Astrocyte of the spinal cord (primary cell): ENCODE measurements around the gene IL17B.

Source experiments
- DNase-seq: peaks from one replicate; pipeline ENCODE4 v3.0.0; 2011; ENCODE audit warnings: low read depth, low spot score
- H3K4me3 ChIP-seq: 2 replicates; pipeline ENCODE4 v1.5.1; 2011; ENCODE audit warnings: low read depth, mild to moderate bottlenecking, low read length, moderate library complexity
- CTCF ChIP-seq: IDR thresholded peaks from 2 replicates; pipeline ENCODE4 v1.5.1; 2012; ENCODE audit warnings: low read depth, mild to moderate bottlenecking, low read length, inconsistent platforms
- in situ Hi-C: cut with HindIII; loops from 2 replicates; pipeline ENCODE4 v1.10.0; 2017; ENCODE audit warnings: low sequenced_read_pairs

IL17B gene

DNA sequence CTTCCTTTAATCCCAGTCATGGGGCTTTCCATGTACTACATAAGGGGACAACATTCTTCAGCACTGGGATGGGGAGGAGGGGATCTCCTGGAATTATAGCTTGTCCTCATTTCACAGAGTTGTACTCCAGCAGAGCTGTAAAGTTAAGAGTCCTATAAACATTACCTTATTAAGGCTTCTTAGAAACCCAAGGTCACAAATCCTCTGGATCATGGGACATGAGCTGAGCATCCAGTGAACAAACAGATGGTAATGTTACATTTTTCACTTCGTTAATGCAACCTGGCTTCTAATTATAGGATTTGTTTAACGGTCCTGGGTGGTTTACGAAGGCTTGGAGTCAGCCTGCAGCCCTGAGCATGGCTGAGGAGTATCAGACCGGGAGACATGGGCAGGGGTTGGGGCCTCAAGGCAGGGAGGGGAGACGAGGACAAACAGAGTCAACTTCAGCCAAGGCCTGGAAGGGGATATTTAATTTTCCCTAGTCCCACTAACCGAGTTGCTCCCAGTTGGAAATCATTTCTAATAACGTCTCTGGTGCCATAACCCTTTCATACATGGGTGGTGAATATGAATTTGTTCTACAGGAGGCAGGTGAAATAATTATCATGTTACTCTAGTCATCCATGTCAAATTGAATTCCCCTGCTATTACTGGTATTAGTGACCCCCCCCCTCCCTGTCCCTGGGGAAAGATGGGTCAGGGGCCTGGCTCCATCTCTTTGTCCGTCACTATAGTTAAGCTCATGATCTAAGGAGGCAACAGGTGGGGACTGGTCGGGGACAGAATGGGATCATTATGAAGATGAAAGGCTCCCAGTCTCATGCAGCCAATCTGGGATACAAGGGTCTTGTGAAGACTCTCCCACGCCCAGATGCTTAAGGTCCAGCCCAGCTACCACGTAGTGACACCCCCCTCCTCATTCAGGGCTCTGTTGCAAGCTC lies 10.7 kb upstream of the IL17B start:
- DNase-seq = no peak
- H3K4me3 ChIP-seq = no peak overlapping the region
- TF ChIP-seq CTCF = no peak
- in situ Hi-C loops = no loop called here

DNA sequence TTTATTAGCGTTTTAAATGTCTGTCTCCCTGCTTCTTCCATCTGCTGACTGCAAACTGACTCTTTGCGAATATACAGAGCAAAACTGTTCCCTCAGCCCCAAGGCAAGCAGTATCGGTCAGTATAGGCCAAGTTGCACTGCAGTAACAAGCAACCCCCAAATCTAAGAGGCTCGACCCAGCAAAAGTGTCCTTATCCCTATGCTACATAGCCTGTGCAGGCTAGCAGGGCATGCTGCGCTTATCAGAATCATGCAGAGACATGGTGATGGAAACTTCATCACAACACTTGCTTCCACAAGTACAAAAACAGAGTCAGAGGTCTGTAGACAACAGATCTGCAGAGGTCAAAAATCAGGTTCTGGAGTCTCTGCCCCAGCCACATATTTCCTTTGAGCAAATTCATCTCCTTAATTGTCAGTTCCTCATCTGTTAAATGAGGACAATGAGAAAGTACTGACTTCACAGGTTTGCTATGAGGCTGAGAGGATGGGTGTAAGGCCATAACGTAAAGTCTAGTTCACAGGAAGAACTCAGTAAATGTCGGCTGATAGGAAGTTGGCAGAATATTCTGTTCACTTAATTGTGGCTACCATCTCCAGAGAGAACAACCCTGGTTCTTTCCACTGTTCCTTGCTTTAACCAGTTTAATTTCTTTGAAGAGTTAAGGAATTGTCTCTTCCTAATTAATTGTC lies 9.6 kb upstream of the IL17B start:
- no peak overlapping the region for H3K4me3 ChIP-seq
- in situ Hi-C loops = no loop called here
- no peak for DNase-seq
- TF ChIP-seq CTCF = no peak

- DNase-seq = peak; percentile 60
- no peak for TF ChIP-seq CTCF
- no peak overlapping the region for H3K4me3 ChIP-seq
- in situ Hi-C loops = no loop called here
Measured at GRCh38 chr5:149387982-149388381, 8.9 kb upstream of the IL17B start.

DNA sequence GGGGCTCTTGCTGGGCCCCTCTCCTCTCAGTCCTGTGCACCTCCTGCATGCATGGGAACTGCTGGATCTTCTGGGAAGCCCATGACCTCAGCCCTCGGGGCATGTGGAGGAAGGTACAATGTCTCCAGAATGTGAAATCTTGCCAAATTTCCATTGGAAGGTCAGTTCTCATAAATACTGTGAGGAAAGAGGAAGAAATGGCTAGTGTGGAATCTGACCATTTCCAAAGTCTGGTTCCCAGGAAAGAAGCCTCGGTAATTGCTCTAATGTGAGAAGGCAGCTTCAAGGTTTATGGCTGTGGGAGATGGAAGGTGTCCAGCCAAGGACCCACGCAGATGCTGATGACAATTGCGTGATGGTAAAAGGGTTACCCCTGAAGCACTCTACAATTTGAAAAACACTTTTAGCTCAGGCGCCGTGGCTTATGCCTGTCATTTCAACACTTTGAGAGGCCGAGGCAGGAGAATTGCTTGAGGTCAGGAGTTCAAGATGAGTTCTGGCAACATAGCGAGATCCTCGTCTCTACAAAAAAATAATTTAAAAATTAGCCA lies 8.1 kb upstream of the IL17B start:
- no peak for TF ChIP-seq CTCF
- H3K4me3 ChIP-seq = no peak overlapping the region
- in situ Hi-C loops = no loop called here
- DNase-seq = peak; percentile 30

DNA sequence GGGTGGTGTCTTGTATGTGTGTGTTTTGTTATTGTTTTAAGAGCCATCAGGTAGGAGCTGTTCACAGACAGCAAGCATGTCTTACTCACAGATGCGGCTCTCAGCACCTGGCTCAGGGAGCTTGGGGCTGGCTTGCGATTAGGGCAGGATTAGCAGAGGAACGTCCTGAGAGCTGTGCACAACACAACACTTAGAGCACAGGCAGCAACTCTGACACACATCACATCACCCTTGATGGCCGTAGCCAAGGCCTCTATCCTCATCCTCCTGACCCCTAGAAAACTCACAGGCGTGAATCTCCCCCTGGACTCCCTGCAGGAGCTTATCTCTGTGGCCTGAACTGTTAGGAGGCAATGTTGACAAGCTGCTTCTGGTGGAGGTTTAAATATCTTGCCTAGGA lies 7.1 kb upstream of the IL17B start:
- in situ Hi-C loops = no loop called here
- H3K4me3 ChIP-seq = no peak overlapping the region
- no peak for TF ChIP-seq CTCF
- DNase-seq = no peak

- no peak for TF ChIP-seq CTCF
- no peak for DNase-seq
- H3K4me3 ChIP-seq = no peak overlapping the region
- in situ Hi-C loops = no loop called here
Measured at GRCh38 chr5:149383399-149383798, 4.3 kb upstream of the IL17B start.
